ENCODE results near the gene RBM15.

DNA sequence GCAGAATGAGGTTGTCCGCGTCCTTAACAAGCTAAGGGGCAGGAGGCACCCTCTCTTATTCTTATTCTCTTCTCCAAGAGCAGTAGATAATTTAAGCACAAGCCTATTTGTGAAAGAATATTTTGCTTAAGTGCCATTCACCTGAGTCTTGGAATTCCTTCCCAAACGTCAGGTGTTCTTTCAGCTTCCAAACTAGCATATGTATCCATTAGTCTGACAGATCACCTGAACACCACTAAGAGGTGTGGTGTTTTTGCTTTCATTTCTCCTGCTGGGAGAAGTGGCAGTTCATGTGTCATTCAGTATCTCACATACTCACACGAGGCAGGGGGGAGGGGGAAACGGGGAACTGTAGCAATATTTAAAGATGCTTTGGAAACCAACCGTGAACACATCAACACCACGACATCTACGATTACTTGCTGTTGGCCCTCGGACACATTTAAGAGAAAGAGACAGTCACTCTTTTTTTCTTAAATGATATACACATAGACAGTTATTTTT, 45.5 kb upstream of the RBM15 start:
- TF ChIP-seq YY1 (IDR thresholded peaks at IDR 0.05; ENCODE audit: insufficient read depth, insufficient read length): no peak
- TF ChIP-seq SUZ12 (IDR thresholded peaks at IDR 0.05; ENCODE audit: extremely low read depth, insufficient read depth, insufficient read length): no peak
- no peak for TF ChIP-seq ZNF274 (IDR thresholded peaks at IDR 0.05; ENCODE audit: low read depth, low read length)
